ENCODE results near the gene PAM16.

Gene PAM16

GRCh38 chr16:4393240-4393600, 42.1 kb upstream of the PAM16 start:
- Histone ChIP-seq H3K27me3 (ENCODE audit: control insufficient read depth, low read length) (no peaks in the 10 kb centered on the region), H3K4me1 (ENCODE audit: control insufficient read depth, low read length) (peaks cover 8% of the 10 kb centered on the region), H3K79me2 (ENCODE audit: control insufficient read depth, low read length) (no peaks in the 10 kb centered on the region), H3K27ac (ENCODE audit: low read depth, low read length) (no peak overlapping the region), H3K4me3 (ENCODE audit: low read length) (no peak overlapping the region), H3K36me3 (ENCODE audit: control insufficient read depth, low read length) (peaks cover 34% of the 10 kb centered on the region), H3K4me2 (ENCODE audit: low read length) (no peak overlapping the region), H3F3A (ENCODE audit: control insufficient read depth, insufficient read depth) (no peaks in the 10 kb centered on the region), H3K9me3 (ENCODE audit: control insufficient read depth, insufficient read depth, low read length) (no peaks in the 10 kb centered on the region), H3K9me2 (replicated peaks; ENCODE audit: control insufficient read depth, low read length) (no peaks in the 10 kb centered on the region), H4K20me1 (ENCODE audit: control insufficient read depth, insufficient read depth, low read depth, low read length) (no peaks in the 10 kb centered on the region; the same call in 1 of the 2 replicates)
- TF ChIP-seq EZH2phosphoT487 (IDR thresholded peaks at IDR 0.05; ENCODE audit: borderline replicate concordance, low read length) (no peak), CTCF (IDR thresholded peaks at IDR 0.05; ENCODE audit: low read depth, low read length, poor library complexity, severe bottlenecking) (no peak)

GRCh38 chr16:4392382-4393239, 41.5 kb upstream of the PAM16 start:
- no peaks in the 10 kb centered on the region for H3K27me3 ChIP-seq (ENCODE audit: control insufficient read depth, low read length)
- H3F3A ChIP-seq (ENCODE audit: control insufficient read depth, insufficient read depth) = no peaks in the 10 kb centered on the region
- H3K27ac ChIP-seq (ENCODE audit: low read depth, low read length) = no peak overlapping the region
- TF ChIP-seq EZH2phosphoT487 (IDR thresholded peaks at IDR 0.05; ENCODE audit: borderline replicate concordance, low read length) (no peak), CTCF (IDR thresholded peaks at IDR 0.05; ENCODE audit: low read depth, low read length, poor library complexity, severe bottlenecking) (no peak)
- H4K20me1 ChIP-seq (ENCODE audit: control insufficient read depth, insufficient read depth, low read depth, low read length) = no peaks in the 10 kb centered on the region; the same call in 1 of the 2 replicates
- H3K9me3 ChIP-seq (ENCODE audit: control insufficient read depth, insufficient read depth, low read length) = no peaks in the 10 kb centered on the region
- no peak overlapping the region for H3K4me3 ChIP-seq (ENCODE audit: low read length)
- H3K79me2 ChIP-seq (ENCODE audit: control insufficient read depth, low read length) = no peaks in the 10 kb centered on the region
- H3K4me2 ChIP-seq (ENCODE audit: low read length) = no peak overlapping the region
- H3K4me1 ChIP-seq (ENCODE audit: control insufficient read depth, low read length) = peaks cover 8% of the 10 kb centered on the region
- no peaks in the 10 kb centered on the region for H3K9me2 ChIP-seq (replicated peaks; ENCODE audit: control insufficient read depth, low read length)
- peaks cover 37% of the 10 kb centered on the region for H3K36me3 ChIP-seq (ENCODE audit: control insufficient read depth, low read length)

GRCh38 chr16:4391631-4392381, 40.7 kb upstream of the PAM16 start:
- H3K9me2 ChIP-seq (replicated peaks; ENCODE audit: control insufficient read depth, low read length) = no peaks in the 10 kb centered on the region
- H3K4me2 ChIP-seq (ENCODE audit: low read length) = no peak overlapping the region
- H3F3A ChIP-seq (ENCODE audit: control insufficient read depth, insufficient read depth) = no peaks in the 10 kb centered on the region
- H3K9me3 ChIP-seq (ENCODE audit: control insufficient read depth, insufficient read depth, low read length) = no peaks in the 10 kb centered on the region
- H3K79me2 ChIP-seq (ENCODE audit: control insufficient read depth, low read length) = no peaks in the 10 kb centered on the region
- peaks cover 8% of the 10 kb centered on the region for H3K4me1 ChIP-seq (ENCODE audit: control insufficient read depth, low read length)
- TF ChIP-seq EZH2phosphoT487 (IDR thresholded peaks at IDR 0.05; ENCODE audit: borderline replicate concordance, low read length) (no peak), CTCF (IDR thresholded peaks at IDR 0.05; ENCODE audit: low read depth, low read length, poor library complexity, severe bottlenecking) (no peak)
- H3K27me3 ChIP-seq (ENCODE audit: control insufficient read depth, low read length) = no peaks in the 10 kb centered on the region
- H3K36me3 ChIP-seq (ENCODE audit: control insufficient read depth, low read length) = peaks cover 37% of the 10 kb centered on the region
- no peaks in the 10 kb centered on the region; the same call in 1 of the 2 replicates for H4K20me1 ChIP-seq (ENCODE audit: control insufficient read depth, insufficient read depth, low read depth, low read length)
- no peak overlapping the region for H3K27ac ChIP-seq (ENCODE audit: low read depth, low read length)
- H3K4me3 ChIP-seq (ENCODE audit: low read length) = no peak overlapping the region
